ENCODE data around the gene RNF14. TPM values are rescaled to one million over a fixed set of nuclear protein-coding genes. Genes with fewer than 3 reads are reported as not detected.

Gene RNF14
- total and polyA plus RNA-seq, 2 of the 8 experiments (the other 6 are each of a cell fraction or from before 2014, with no cell fraction given), result 4.7 to 20.2 TPM

DNA sequence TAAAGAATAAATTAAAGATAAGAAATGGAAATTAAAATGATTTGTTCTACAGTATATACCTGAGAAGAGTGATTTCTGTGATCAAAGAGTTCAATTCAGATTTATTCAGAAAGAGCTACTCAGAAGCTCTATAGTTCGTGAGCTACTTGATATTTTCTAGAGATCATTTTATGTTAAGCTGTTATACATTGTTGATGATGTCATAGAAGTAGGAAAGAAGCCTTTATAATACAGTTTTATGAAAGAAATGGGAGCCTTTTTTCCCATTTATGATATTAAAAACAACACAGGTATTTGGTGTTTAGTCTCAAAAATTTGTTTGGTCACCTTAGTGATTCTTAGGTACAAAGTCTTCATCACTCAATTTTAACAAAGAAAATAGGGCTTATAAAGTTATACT is 20.8 kb downstream of the RNF14 start (continued):
- TF ChIP-seq CHD7 (IDR thresholded peaks at IDR 0.05; ENCODE audit: insufficient replicate concordance, low read length), result no peak

Measured in H1 (cell line).